GM21576 (cell line): ENCODE data around the gene ARMH2.
"Not testable (repeated sequence)": the region's sequence is repeated elsewhere in the genome, so short reads cannot be mapped to it uniquely, and the experiment has no call there.

ENCODE experiments used
- ATAC-seq: cut with Tn5 transposase; IDR thresholded peaks from one replicate; pipeline ENCODE4 v1.9.1; 2021; ENCODE audit warnings: mild to moderate bottlenecking, moderate library complexity; ENCODE audit not compliant: unreplicated experiment

ARMH2 gene

GRCh38 chr6:24765968-24766367, 32.7 kb downstream of the ARMH2 start:
- ATAC-seq: not testable (repeated sequence)

- ATAC-seq: not testable (repeated sequence)
Observed at GRCh38 chr6:24764833-24765828, 33.6 kb downstream of the ARMH2 start.

- no peak for ATAC-seq
Observed at GRCh38 chr6:24763578-24763977, 35.1 kb downstream of the ARMH2 start.

GRCh38 chr6:24761851-24762250, 36.9 kb downstream of the ARMH2 start:
- no peak for ATAC-seq

GRCh38 chr6:24761193-24761835, 37.4 kb downstream of the ARMH2 start:
- no peak for ATAC-seq

GRCh38 chr6:24760210-24760609, 38.5 kb downstream of the ARMH2 start:
- no peak for ATAC-seq

- no peak for ATAC-seq
Observed at GRCh38 chr6:24759718-24760117, 39.0 kb downstream of the ARMH2 start.

- no peak for ATAC-seq
Observed at GRCh38 chr6:24757611-24758010, 41.1 kb downstream of the ARMH2 start.

GRCh38 chr6:24755279-24755678, 43.4 kb downstream of the ARMH2 start:
- no peak for ATAC-seq

GRCh38 chr6:24754378-24754777, 44.3 kb downstream of the ARMH2 start:
- ATAC-seq: not testable (repeated sequence)

- ATAC-seq: no peak
Observed at GRCh38 chr6:24753545-24753944, 45.2 kb downstream of the ARMH2 start.

GRCh38 chr6:24752917-24753492, 45.7 kb downstream of the ARMH2 start:
- no peak for ATAC-seq

GRCh38 chr6:24752503-24752902, 46.2 kb downstream of the ARMH2 start:
- ATAC-seq: no peak

GRCh38 chr6:24750878-24751277, 47.8 kb downstream of the ARMH2 start:
- not testable (repeated sequence) for ATAC-seq

- no peak for ATAC-seq
Observed at GRCh38 chr6:24749297-24749696, 49.4 kb downstream of the ARMH2 start.
